Measurements from ENCODE around the gene PAIP2B.

Gene PAIP2B

GRCh38 chr2:71136174-71136573, 90.7 kb downstream of the PAIP2B start:
- TF ChIP-seq CTCF (IDR thresholded peaks at IDR 0.05; ENCODE audit: insufficient read depth, low read depth, low read length, missing control alignments) = no peak
- no peak overlapping the region for H3K4me3 ChIP-seq (ENCODE audit: low read length)
- no peak for DNase-seq (ENCODE audit: low read depth)

- TF ChIP-seq CTCF (IDR thresholded peaks at IDR 0.05; ENCODE audit: insufficient read depth, low read depth, low read length, missing control alignments) = no peak
- DNase-seq (ENCODE audit: low read depth) = no peak
- no peak overlapping the region for H3K4me3 ChIP-seq (ENCODE audit: low read length)
Measured at GRCh38 chr2:71133603-71134002, 93.3 kb downstream of the PAIP2B start.

Data from epithelial cell of esophagus (primary cell).